DND-41 (cell line): ENCODE results near the gene HMGCL.

Experiments used
- CTCF ChIP-seq: IDR thresholded peaks from 2 replicates; pipeline ENCODE4 v1.5.1; 2012; ENCODE audit warnings: borderline replicate concordance, low read length, moderate library complexity, mild to moderate bottlenecking; ENCODE audit not compliant: poor library complexity, severe bottlenecking; ENCODE audit errors: extremely low read depth
- EZH2 ChIP-seq: IDR thresholded peaks from 3 replicates; pipeline ENCODE4 v1.6.1; 2012; ENCODE audit warnings: borderline replicate concordance, low read depth, mild to moderate bottlenecking, moderate library complexity, low read length, inconsistent platforms; ENCODE audit not compliant: severe bottlenecking

GRCh38 chr1:23801338-23801748 lies 23.9 kb downstream of the HMGCL start:
- no peak for TF ChIP-seq CTCF
- TF ChIP-seq EZH2: no peak
